Astrocyte (in vitro differentiated cells and primary cell): ENCODE measurements around the gene FNDC3A. TPM values are rescaled to one million over a fixed set of nuclear protein-coding genes. Genes with fewer than 3 reads are reported as not detected.

Experiments used
- DNase-seq: peaks from one replicate; pipeline ENCODE4 v3.0.0-alpha.2; 2010; ENCODE audit warnings: low read depth
- FAIRE-seq: peaks from 2 replicates; lab custom pipeline; 2011; peaks lifted over from hg19 to GRCh38; lab: Jason Lieb, UNC
- H2AFZ ChIP-seq: 2 replicates; pipeline ENCODE4 v1.6.0; 2012; ENCODE audit warnings: low read depth, low read length, inconsistent platforms
- H3K27ac ChIP-seq: 2 replicates; pipeline ENCODE4 v1.5.1; 2011; ENCODE audit warnings: low read depth, low read length, inconsistent platforms
- H3K27me3 ChIP-seq: 2 replicates; pipeline ENCODE4 v1.6.0; 2011; ENCODE audit warnings: low read length, inconsistent platforms; ENCODE audit not compliant: insufficient read depth
- H3K36me3 ChIP-seq: 2 replicates; pipeline ENCODE4 v1.5.1; 2011; ENCODE audit warnings: low read length, inconsistent platforms; ENCODE audit not compliant: insufficient read depth
- H3K4me1 ChIP-seq: 2 replicates; pipeline ENCODE4 v1.5.1; 2011; ENCODE audit warnings: low read length, inconsistent platforms; ENCODE audit not compliant: insufficient read depth
- H3K4me2 ChIP-seq: 2 replicates; pipeline ENCODE4 v1.6.0; 2012; ENCODE audit warnings: low read length, inconsistent platforms
- H3K4me3 ChIP-seq: 2 replicates; pipeline ENCODE4 v1.5.1; 2011; ENCODE audit warnings: low read depth, mild to moderate bottlenecking, low read length, inconsistent platforms; ENCODE audit not compliant: insufficient read depth
- H3K79me2 ChIP-seq: 2 replicates; pipeline ENCODE4 v1.6.0; 2012; ENCODE audit warnings: mild to moderate bottlenecking, low read length, inconsistent platforms; ENCODE audit not compliant: insufficient read depth
- H3K9ac ChIP-seq: 2 replicates; pipeline ENCODE4 v1.6.0; 2012; ENCODE audit warnings: mild to moderate bottlenecking, low read length, inconsistent platforms
- H3K9me3 ChIP-seq: 2 replicates; pipeline ENCODE4 v1.5.1; 2012; ENCODE audit warnings: low read depth, mild to moderate bottlenecking, low read length, inconsistent platforms; ENCODE audit not compliant: insufficient read depth
- H4K20me1 ChIP-seq: 2 replicates; pipeline ENCODE4 v1.6.0; 2012; ENCODE audit warnings: low read length, inconsistent platforms; ENCODE audit not compliant: insufficient read depth
- H3K27ac Mint-ChIP-seq: one replicate; pipeline ENCODE4 v1.8.0; 2021; ENCODE audit warnings: mild to moderate bottlenecking, mixed read lengths; ENCODE audit not compliant: unreplicated experiment
- H3K27me3 Mint-ChIP-seq: one replicate; pipeline ENCODE4 v1.8.0; 2021; ENCODE audit warnings: low read depth, mixed read lengths; ENCODE audit not compliant: unreplicated experiment
- H3K36me3 Mint-ChIP-seq: one replicate; pipeline ENCODE4 v1.8.0; 2021; ENCODE audit warnings: low read depth, mixed read lengths; ENCODE audit not compliant: unreplicated experiment
- H3K4me1 Mint-ChIP-seq: one replicate; pipeline ENCODE4 v1.8.0; 2021; ENCODE audit warnings: low read depth, mixed read lengths; ENCODE audit not compliant: unreplicated experiment
- H3K4me3 Mint-ChIP-seq: one replicate; pipeline ENCODE4 v1.8.0; 2021; ENCODE audit warnings: mild to moderate bottlenecking, moderate library complexity, mixed read lengths; ENCODE audit not compliant: unreplicated experiment
- H3K9me3 Mint-ChIP-seq: one replicate; pipeline ENCODE4 v1.8.0; 2021; ENCODE audit warnings: mild to moderate bottlenecking, mixed read lengths; ENCODE audit not compliant: unreplicated experiment
- EZH2 ChIP-seq: IDR thresholded peaks from 2 replicates; pipeline ENCODE4 v1.6.1; 2012; ENCODE audit warnings: mild to moderate bottlenecking, low read length, inconsistent platforms; ENCODE audit not compliant: insufficient read depth
- total RNA-seq: library from RNA; stranded (reverse); gene quantifications from 2 replicates; pipeline ENCODE4 v1.2.1, GENCODE V29; 2021
- TF ChIP-seq, protein P1 (sequence below): IDR thresholded peaks from 2 replicates; pipeline ENCODE4 v1.5.1; 2011; ENCODE audit warnings: low read depth, mild to moderate bottlenecking, inconsistent platforms, low read length, moderate library complexity; ENCODE audit not compliant: insufficient read depth

Gene FNDC3A
- total RNA-seq, 1 donor from 2014 or later: 82.6 TPM

DNA sequence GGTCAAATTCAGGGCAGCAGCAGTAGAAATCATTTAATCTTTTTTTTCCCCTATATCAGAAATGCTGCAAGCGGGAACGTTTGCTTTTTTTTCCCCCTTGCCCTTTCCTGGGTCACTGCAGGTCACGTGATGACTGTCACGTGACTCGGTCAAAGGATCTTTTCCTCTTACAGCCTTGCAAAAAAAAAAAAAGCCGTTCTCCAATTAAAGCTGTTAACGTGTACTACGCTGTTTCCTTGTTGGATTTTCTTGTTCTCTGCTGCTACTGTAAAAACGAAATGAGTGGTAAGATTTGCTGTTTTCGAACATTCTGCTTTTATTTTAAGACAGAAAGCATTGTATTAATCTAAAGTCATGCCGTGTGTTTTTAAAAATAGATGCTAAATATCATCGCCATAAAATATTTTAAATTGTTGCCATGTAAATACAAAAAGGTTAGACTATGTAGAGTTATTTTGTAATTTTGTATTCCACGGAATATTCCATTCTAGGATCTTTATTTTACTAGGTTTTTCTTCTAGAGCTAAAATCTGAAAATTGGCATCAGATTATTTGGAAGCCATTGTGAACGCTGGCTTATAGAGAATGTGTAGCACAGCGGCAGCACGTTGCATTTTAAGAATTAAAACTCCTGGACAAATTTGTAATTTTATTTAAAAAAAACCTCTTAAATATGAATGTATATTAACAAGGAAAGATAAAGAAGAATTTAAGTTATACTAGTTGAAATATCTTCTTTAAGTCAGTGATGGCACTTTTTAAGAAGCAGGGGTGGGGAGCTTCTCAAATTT lies 134.6 kb downstream of the FNDC3A start:
- H3K27ac ChIP-seq: peak overlapping the region; percentile 77
- peak overlapping the region; percentile 1 for H2AFZ ChIP-seq
- peaks cover 24% of the 10 kb centered on the region for H3K4me1 Mint-ChIP-seq
- peak overlapping the region; percentile 88 for H3K9ac ChIP-seq
- DNase-seq: peak; percentile 82
- peak overlapping the region; percentile 78 for H3K4me3 ChIP-seq
- H3K4me2 ChIP-seq: peak overlapping the region; percentile 86
- peaks cover 10% of the 10 kb centered on the region for H3K4me1 ChIP-seq
- H3K27ac Mint-ChIP-seq: peak overlapping the region; percentile 92
- H3K27me3 ChIP-seq: no peaks in the 10 kb centered on the region
- H3K9me3 Mint-ChIP-seq: no peaks in the 10 kb centered on the region
- no peaks in the 10 kb centered on the region for H4K20me1 ChIP-seq
- peaks cover 51% of the 10 kb centered on the region for H3K79me2 ChIP-seq
- H3K36me3 Mint-ChIP-seq: peaks cover 4% of the 10 kb centered on the region
- TF ChIP-seq EZH2: no peak
- TF ChIP-seq, protein P1, sequence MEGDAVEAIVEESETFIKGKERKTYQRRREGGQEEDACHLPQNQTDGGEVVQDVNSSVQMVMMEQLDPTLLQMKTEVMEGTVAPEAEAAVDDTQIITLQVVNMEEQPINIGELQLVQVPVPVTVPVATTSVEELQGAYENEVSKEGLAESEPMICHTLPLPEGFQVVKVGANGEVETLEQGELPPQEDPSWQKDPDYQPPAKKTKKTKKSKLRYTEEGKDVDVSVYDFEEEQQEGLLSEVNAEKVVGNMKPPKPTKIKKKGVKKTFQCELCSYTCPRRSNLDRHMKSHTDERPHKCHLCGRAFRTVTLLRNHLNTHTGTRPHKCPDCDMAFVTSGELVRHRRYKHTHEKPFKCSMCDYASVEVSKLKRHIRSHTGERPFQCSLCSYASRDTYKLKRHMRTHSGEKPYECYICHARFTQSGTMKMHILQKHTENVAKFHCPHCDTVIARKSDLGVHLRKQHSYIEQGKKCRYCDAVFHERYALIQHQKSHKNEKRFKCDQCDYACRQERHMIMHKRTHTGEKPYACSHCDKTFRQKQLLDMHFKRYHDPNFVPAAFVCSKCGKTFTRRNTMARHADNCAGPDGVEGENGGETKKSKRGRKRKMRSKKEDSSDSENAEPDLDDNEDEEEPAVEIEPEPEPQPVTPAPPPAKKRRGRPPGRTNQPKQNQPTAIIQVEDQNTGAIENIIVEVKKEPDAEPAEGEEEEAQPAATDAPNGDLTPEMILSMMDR: no peak
- peak overlapping the region; percentile 88 for H3K4me3 Mint-ChIP-seq
- H3K27me3 Mint-ChIP-seq: no peaks in the 10 kb centered on the region
- FAIRE-seq: no peak
- H3K36me3 ChIP-seq: peaks cover 7% of the 10 kb centered on the region
- no peaks in the 10 kb centered on the region for H3K9me3 ChIP-seq

- Histone ChIP-seq H3K27ac (peak overlapping the region; percentile 77), H3K9me3 (no peaks in the 10 kb centered on the region), H3K79me2 (peaks cover 57% of the 10 kb centered on the region), H3K36me3 (peaks cover 11% of the 10 kb centered on the region), H3K9ac (peak overlapping the region; percentile 88), H2AFZ (no peak overlapping the region), H3K4me1 (peaks cover 10% of the 10 kb centered on the region), H3K4me2 (peak overlapping the region; percentile 86), H3K27me3 (no peaks in the 10 kb centered on the region), H3K4me3 (peak overlapping the region; percentile 78), H4K20me1 (no peaks in the 10 kb centered on the region)
- Mint-ChIP-seq H3K27me3 (no peaks in the 10 kb centered on the region), H3K9me3 (no peaks in the 10 kb centered on the region), H3K4me1 (peaks cover 24% of the 10 kb centered on the region), H3K27ac (no peak overlapping the region), H3K36me3 (peaks cover 4% of the 10 kb centered on the region), H3K4me3 (peak overlapping the region; percentile 88)
- DNase-seq (no peak), FAIRE-seq (no peak)
- no peak for TF ChIP-seq EZH2
- TF ChIP-seq, protein P1: no peak
Observed at GRCh38 chr13:49110913-49111170, 135.1 kb downstream of the FNDC3A start.
